H9 (cell line): Measurements from ENCODE around the gene SPRED2. TPM values are rescaled to one million over a fixed set of nuclear protein-coding genes. Genes with fewer than 3 reads are reported as not detected.

Source experiments
- DNase-seq: peaks from one replicate; pipeline ENCODE4 v3.0.0-alpha.2; 2017
- H2AFZ ChIP-seq: one replicate; pipeline ENCODE4 v1.6.1; 2013; ENCODE audit warnings: mild to moderate bottlenecking, low read length, control low read depth, moderate library complexity
- H2AK5ac ChIP-seq: 2 replicates; pipeline ENCODE4 v1.6.1; 2013; ENCODE audit warnings: low read length, control low read depth, mixed read lengths; ENCODE audit not compliant: insufficient read length
- H2BK120ac ChIP-seq: one replicate; pipeline ENCODE4 v1.6.1; 2013; ENCODE audit warnings: low read depth, mild to moderate bottlenecking, low read length, control low read depth, inconsistent platforms; ENCODE audit not compliant: poor library complexity, severe bottlenecking
- H2BK12ac ChIP-seq: 2 replicates; pipeline ENCODE4 v1.6.1; 2013; ENCODE audit warnings: low read length, control low read depth, mixed read lengths, low read depth; ENCODE audit not compliant: insufficient read length
- H2BK15ac ChIP-seq: 2 replicates; pipeline ENCODE4 v1.6.1; 2013; ENCODE audit warnings: low read depth, low read length, control low read depth
- H2BK20ac ChIP-seq: one replicate; pipeline ENCODE4 v1.6.1; 2013; ENCODE audit warnings: low read depth, mild to moderate bottlenecking, low read length, control low read depth, inconsistent platforms; ENCODE audit not compliant: poor library complexity, severe bottlenecking
- H2BK5ac ChIP-seq: 2 replicates; pipeline ENCODE4 v1.6.1; 2013; ENCODE audit warnings: low read length, control low read depth, mixed read lengths; ENCODE audit not compliant: insufficient read length
- H3K14ac ChIP-seq: 2 replicates; pipeline ENCODE4 v1.6.1; 2013; ENCODE audit warnings: low read length, control low read depth; ENCODE audit not compliant: insufficient read depth
- H3K18ac ChIP-seq: 2 replicates; pipeline ENCODE4 v1.6.1; 2013; ENCODE audit warnings: low read depth, mild to moderate bottlenecking, mixed read lengths, low read length, control low read depth; ENCODE audit not compliant: insufficient read length
- H3K23ac ChIP-seq: 2 replicates; pipeline ENCODE4 v1.6.1; 2013; ENCODE audit warnings: low read length, control low read depth, mixed read lengths, low read depth; ENCODE audit not compliant: insufficient read length
- H3K23me2 ChIP-seq: 2 replicates; pipeline ENCODE4 v1.6.1; 2013; ENCODE audit warnings: low read depth, mild to moderate bottlenecking, mixed read lengths, low read length, control low read depth; ENCODE audit not compliant: insufficient read length, poor library complexity, severe bottlenecking
- H3K27ac ChIP-seq: 2 replicates; pipeline ENCODE4 v1.5.1; 2013; ENCODE audit warnings: low read length, control low read depth, mixed read lengths, low read depth; ENCODE audit not compliant: insufficient read length
- H3K27me3 ChIP-seq: 2 replicates; pipeline ENCODE4 v1.6.1; 2013; ENCODE audit warnings: low read length, control low read depth, inconsistent platforms; ENCODE audit not compliant: insufficient read depth
- H3K4ac ChIP-seq: 2 replicates; pipeline ENCODE4 v1.6.1; 2013; ENCODE audit warnings: low read depth, mild to moderate bottlenecking, control low read depth, inconsistent platforms, low read length, moderate library complexity
- H3K4me1 ChIP-seq: 2 replicates; pipeline ENCODE4 v1.6.1; 2013; ENCODE audit warnings: low read length, control low read depth, inconsistent platforms; ENCODE audit not compliant: insufficient read depth
- H3K4me2 ChIP-seq: 2 replicates; pipeline ENCODE4 v1.6.1; 2013; ENCODE audit warnings: low read length, control low read depth, mixed read lengths; ENCODE audit not compliant: insufficient read length, insufficient read depth
- H3K56ac ChIP-seq: 2 replicates; pipeline ENCODE4 v1.6.1; 2013; ENCODE audit warnings: low read depth, mild to moderate bottlenecking, mixed read lengths, low read length, control low read depth; ENCODE audit not compliant: insufficient read length
- H3K79me1 ChIP-seq: 2 replicates; pipeline ENCODE4 v1.6.1; 2013; ENCODE audit warnings: low read depth, mild to moderate bottlenecking, moderate library complexity, low read length, control low read depth, inconsistent platforms; ENCODE audit not compliant: insufficient read depth, poor library complexity, severe bottlenecking
- H3K79me2 ChIP-seq: 2 replicates; pipeline ENCODE4 v1.6.1; 2013; ENCODE audit warnings: low read length, control low read depth, inconsistent platforms; ENCODE audit not compliant: insufficient read depth
- H3K9ac ChIP-seq: 2 replicates; pipeline ENCODE4 v1.6.1; 2013; ENCODE audit warnings: low read length, control low read depth, mixed read lengths; ENCODE audit not compliant: insufficient read length; ENCODE audit errors: extremely low read depth
- H3K9me3 ChIP-seq: one replicate; pipeline ENCODE4 v1.6.1; 2013; ENCODE audit warnings: low read depth, low read length, inconsistent platforms; ENCODE audit not compliant: control insufficient read depth
- H3T11ph ChIP-seq: one replicate; pipeline ENCODE4 v1.6.1; 2013; ENCODE audit warnings: mild to moderate bottlenecking, low read length, control low read depth, inconsistent platforms
- H4K20me1 ChIP-seq: one replicate; pipeline ENCODE4 v1.6.1; 2013; ENCODE audit not compliant: control insufficient read depth, insufficient read length, insufficient read depth
- H4K5ac ChIP-seq: 2 replicates; pipeline ENCODE4 v1.6.1; 2013; ENCODE audit warnings: low read depth, mild to moderate bottlenecking, mixed read lengths, low read length, control low read depth; ENCODE audit not compliant: insufficient read length
- H4K8ac ChIP-seq: replicated peaks from 2 replicates; pipeline ENCODE4 v1.6.1; 2013; ENCODE audit warnings: low read length, control low read depth, mixed read lengths, low read depth; ENCODE audit not compliant: insufficient read length
- H4K91ac ChIP-seq: 2 replicates; pipeline ENCODE4 v1.6.1; 2013; ENCODE audit warnings: low read depth, mild to moderate bottlenecking, moderate library complexity, mixed read lengths, low read length, control low read depth; ENCODE audit not compliant: insufficient read length
- H3K27ac Mint-ChIP-seq, 3 experiments: 2 replicates in 2 of 3; 3 replicates in 1 of 3; pipeline ENCODE4 v1.8.0; 2020 to 2021; ENCODE audit warnings: mixed read lengths in 3 of 3, mild to moderate bottlenecking in 1 of 3, moderate library complexity in 1 of 3
- H3K27me3 Mint-ChIP-seq: 2 replicates; pipeline ENCODE4 v1.8.0; 2021; ENCODE audit warnings: low read depth, mild to moderate bottlenecking, moderate library complexity, mixed read lengths
- H3K36me3 Mint-ChIP-seq, 3 experiments: 2 replicates in 2 of 3; 3 replicates in 1 of 3; pipeline ENCODE4 v1.8.0; 2020 to 2021; ENCODE audit warnings: low read depth in 3 of 3, mixed read lengths in 3 of 3; ENCODE audit not compliant: insufficient read depth in 1 of 3
- H3K4me1 Mint-ChIP-seq, 2 experiments: 2 replicates each; pipeline ENCODE4 v1.8.0; 2020; ENCODE audit warnings: mixed read lengths in 2 of 2
- H3K4me3 Mint-ChIP-seq, 2 experiments: 2 replicates in 1 of 2; 3 replicates in 1 of 2; pipeline ENCODE4 v1.8.0; 2020 to 2021; ENCODE audit warnings: mild to moderate bottlenecking in 2 of 2, mixed read lengths in 2 of 2, moderate library complexity in 1 of 2
- H3K9me3 Mint-ChIP-seq, 2 experiments: 2 replicates in 1 of 2; 3 replicates in 1 of 2; pipeline ENCODE4 v1.8.0; 2020; ENCODE audit warnings: mild to moderate bottlenecking in 2 of 2, mixed read lengths in 2 of 2, moderate library complexity in 1 of 2
- WGBS: extraction: QIAGEN DNeasy Blood & Tissue Kit; methylation state at CpG from one replicate; pipeline ENCODE4 v1.1.7; 2013; ENCODE audit warnings: missing lambda C conversion rate, low lambda C conversion rate, mixed read lengths; ENCODE audit not compliant: insufficient read length; ENCODE audit errors: extremely low coverage; 5-methylcytosine and 5-hydroxymethylcytosine counted together
- total RNA-seq: library from RNA; stranded (reverse); gene quantifications from 2 replicates; pipeline ENCODE4 v1.2.1, GENCODE V29; 2021
- TF ChIP-seq, protein P1 (sequence below): fragments of 200-600 bp; sonication (generic); conservative IDR thresholded peaks from 3 replicates; pipeline ENCODE4 v1.8.0; 2021; ENCODE audit warnings: antibody characterized with exemption, mild to moderate bottlenecking

Gene SPRED2
- total RNA-seq, 1 experiment from 2014 or later, result 23.5 TPM

DNA sequence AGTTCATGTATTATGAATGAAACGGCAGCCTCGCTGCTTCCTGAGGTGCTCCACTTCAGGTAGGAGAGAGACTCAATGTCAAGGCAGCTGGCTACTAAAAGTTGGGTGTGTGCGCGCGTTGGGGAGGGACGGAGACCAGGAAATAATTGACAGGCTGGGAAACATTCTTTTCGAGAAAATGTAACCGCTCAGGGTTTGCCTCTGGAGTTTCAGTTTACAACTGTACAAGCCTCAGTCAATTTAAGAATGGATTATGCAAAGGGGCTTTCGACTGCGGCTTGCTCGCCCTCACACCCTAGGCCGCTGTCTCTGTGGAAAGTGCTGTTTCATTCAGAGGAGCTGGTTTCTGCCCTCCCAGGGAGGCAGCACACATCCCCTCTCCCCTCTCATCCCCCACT, 4.4 kb upstream of the SPRED2 start:
- Histone ChIP-seq H3K4me2 (peak overlapping the region; percentile 66), H3K9ac (no peak overlapping the region), H2BK20ac (no peak overlapping the region), H4K20me1 (no peaks in the 10 kb centered on the region), H2BK15ac (no peak overlapping the region), H3K27ac (no peak overlapping the region), H2BK12ac (no peak overlapping the region), H4K8ac (no peak overlapping the region), H3K9me3 (no peaks in the 10 kb centered on the region), H3K4me1 (peaks cover 7% of the 10 kb centered on the region; the same call in 1 of the 2 replicates), H3K27me3 (peaks cover 10% of the 10 kb centered on the region; the same call in 1 of the 2 replicates), H3K23me2 (peaks cover 2% of the 10 kb centered on the region), H3K79me2 (no peaks in the 10 kb centered on the region), H2BK5ac (no peak overlapping the region), H3K79me1 (no peaks in the 10 kb centered on the region), H3T11ph (no peak overlapping the region), H3K23ac (no peak overlapping the region), H2AK5ac (no peak overlapping the region), H2BK120ac (no peak overlapping the region), H3K56ac (no peak overlapping the region), H4K91ac (no peak overlapping the region), H2AFZ (no peak overlapping the region), H3K14ac (no peak overlapping the region), H3K4ac (no peak overlapping the region), H4K5ac (no peak overlapping the region), H3K18ac (no peak overlapping the region)
- no CpG with 5 or more reads among the region's 12 CpGs for WGBS
- Mint-ChIP-seq H3K9me3 (no peaks in the 10 kb centered on the region; a peak in 1 of 5 replicates), H3K27me3 (peaks cover 79% of the 10 kb centered on the region), H3K36me3 (peaks cover 0 to 3% (median 0%) of the 10 kb centered on the region in 3 experiments; a peak in 1 of 7 replicates), H3K27ac (peak overlapping the region in 2 of 3 experiments; percentile 33 to 87; a peak in 2 of 7 replicates), H3K4me1 (peaks cover 50 to 57% of the 10 kb centered on the region in 2 experiments), H3K4me3 (peak overlapping the region; percentile 82 to 95)
- TF ChIP-seq, protein P1, sequence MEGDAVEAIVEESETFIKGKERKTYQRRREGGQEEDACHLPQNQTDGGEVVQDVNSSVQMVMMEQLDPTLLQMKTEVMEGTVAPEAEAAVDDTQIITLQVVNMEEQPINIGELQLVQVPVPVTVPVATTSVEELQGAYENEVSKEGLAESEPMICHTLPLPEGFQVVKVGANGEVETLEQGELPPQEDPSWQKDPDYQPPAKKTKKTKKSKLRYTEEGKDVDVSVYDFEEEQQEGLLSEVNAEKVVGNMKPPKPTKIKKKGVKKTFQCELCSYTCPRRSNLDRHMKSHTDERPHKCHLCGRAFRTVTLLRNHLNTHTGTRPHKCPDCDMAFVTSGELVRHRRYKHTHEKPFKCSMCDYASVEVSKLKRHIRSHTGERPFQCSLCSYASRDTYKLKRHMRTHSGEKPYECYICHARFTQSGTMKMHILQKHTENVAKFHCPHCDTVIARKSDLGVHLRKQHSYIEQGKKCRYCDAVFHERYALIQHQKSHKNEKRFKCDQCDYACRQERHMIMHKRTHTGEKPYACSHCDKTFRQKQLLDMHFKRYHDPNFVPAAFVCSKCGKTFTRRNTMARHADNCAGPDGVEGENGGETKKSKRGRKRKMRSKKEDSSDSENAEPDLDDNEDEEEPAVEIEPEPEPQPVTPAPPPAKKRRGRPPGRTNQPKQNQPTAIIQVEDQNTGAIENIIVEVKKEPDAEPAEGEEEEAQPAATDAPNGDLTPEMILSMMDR, result no peak
- no peak for DNase-seq
